Activated CD8-positive, alpha-beta memory T cell treated with anti-CD3 and anti-CD28 coated beads, Interleukin-2, amount 10 ng/mL, durations not matched to agents 7 days and 5 days (primary cell): ENCODE results near the gene MRPS27. TPM values are rescaled to one million over a fixed set of nuclear protein-coding genes. Genes with fewer than 3 reads are reported as not detected.

ENCODE experiments used
- ATAC-seq: fragments of 150-1000 bp; cut with Tn5 transposase; one replicate; pipeline ENCODE4 v1.10.0; 2021; ENCODE audit warnings: moderate library complexity
- CTCF ChIA-PET: fragments of 350-600 bp; sonication (Branson Sonifier 250); formaldehyde crosslinking; loops from one replicate; lab custom pipeline; 2021; ENCODE audit warnings: antibody characterized with exemption; lab: Charles Lee
- DNase-seq: peaks from one replicate; pipeline ENCODE4 v3.0.0-alpha.2; 2020
- H3K27ac Mint-ChIP-seq: one replicate; pipeline ENCODE4 v1.8.0; 2021; ENCODE audit warnings: mild to moderate bottlenecking, mixed read lengths
- H3K27me3 Mint-ChIP-seq: one replicate; pipeline ENCODE4 v1.8.0; 2021; ENCODE audit warnings: mixed read lengths
- H3K36me3 Mint-ChIP-seq: one replicate; pipeline ENCODE4 v1.8.0; 2021; ENCODE audit warnings: mild to moderate bottlenecking, mixed read lengths
- H3K4me1 Mint-ChIP-seq: one replicate; pipeline ENCODE4 v1.8.0; 2021; ENCODE audit warnings: mixed read lengths
- H3K4me3 Mint-ChIP-seq: one replicate; pipeline ENCODE4 v1.8.0; 2021; ENCODE audit warnings: mild to moderate bottlenecking, moderate library complexity, mixed read lengths
- H3K9me3 Mint-ChIP-seq: one replicate; pipeline ENCODE4 v1.8.0; 2022; ENCODE audit warnings: low read depth, mixed read lengths
- total RNA-seq, 2 experiments: library from RNA; stranded (reverse); gene quantifications; one replicate each; pipeline ENCODE4 v1.2.3, GENCODE V29; 2021

Gene MRPS27
- total RNA-seq, 2 experiments from 2014 or later, result 45.5 to 52.6 TPM

DNA sequence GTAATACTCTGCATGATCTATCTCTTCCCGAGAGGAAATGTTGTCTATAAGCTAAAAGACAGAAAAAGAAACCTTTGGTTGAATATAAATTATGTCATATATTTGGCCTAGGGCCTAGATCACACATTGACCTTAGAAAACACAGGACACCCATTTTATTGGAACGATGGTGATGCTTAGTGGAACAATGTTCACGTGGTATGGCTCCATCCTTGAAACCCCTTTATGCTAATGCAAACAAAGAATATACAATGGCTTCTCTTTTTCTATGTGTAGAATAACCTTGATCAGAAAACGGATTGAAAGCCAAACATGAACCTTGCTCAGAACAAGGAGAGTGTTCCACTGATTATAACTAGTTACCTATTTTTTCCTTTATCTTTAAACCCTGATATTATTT lies 24.5 kb downstream of the MRPS27 start:
- Mint-ChIP-seq H3K27ac (no peak overlapping the region), H3K9me3 (no peaks in the 10 kb centered on the region), H3K27me3 (no peaks in the 10 kb centered on the region), H3K36me3 (peaks cover 40% of the 10 kb centered on the region), H3K4me1 (peaks cover 10% of the 10 kb centered on the region), H3K4me3 (no peak overlapping the region)
- DNase-seq, result no peak
- CTCF ChIA-PET, result no interaction called here
- ATAC-seq, result no peak

DNA sequence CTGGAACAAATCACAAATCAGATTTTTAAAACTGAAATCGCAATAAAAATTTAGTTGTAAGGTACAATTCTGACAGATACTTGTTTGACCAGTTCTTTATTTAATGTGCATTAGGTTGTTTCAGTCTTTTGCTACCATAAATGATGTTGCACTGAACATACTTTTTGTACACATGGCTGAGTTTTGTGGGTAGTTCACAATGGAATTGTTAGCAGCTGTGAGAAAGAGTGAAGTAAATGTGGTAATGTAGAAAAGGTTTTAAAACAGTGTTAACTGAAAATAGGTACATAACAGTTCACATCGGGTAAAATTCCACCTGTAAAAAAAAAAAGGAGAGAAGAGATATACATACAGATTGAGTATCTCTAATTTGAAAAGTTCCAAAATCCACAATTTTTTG lies 25.6 kb downstream of the MRPS27 start:
- peaks cover 34% of the 10 kb centered on the region for H3K36me3 Mint-ChIP-seq
- CTCF ChIA-PET, result no interaction called here
- DNase-seq (no peak), ATAC-seq (no peak)
- no peaks in the 10 kb centered on the region for H3K27me3 Mint-ChIP-seq
- H3K9me3 Mint-ChIP-seq, result no peaks in the 10 kb centered on the region
- no peak overlapping the region for H3K4me3 Mint-ChIP-seq
- H3K4me1 Mint-ChIP-seq, result peaks cover 4% of the 10 kb centered on the region
- H3K27ac Mint-ChIP-seq, result no peak overlapping the region

DNA sequence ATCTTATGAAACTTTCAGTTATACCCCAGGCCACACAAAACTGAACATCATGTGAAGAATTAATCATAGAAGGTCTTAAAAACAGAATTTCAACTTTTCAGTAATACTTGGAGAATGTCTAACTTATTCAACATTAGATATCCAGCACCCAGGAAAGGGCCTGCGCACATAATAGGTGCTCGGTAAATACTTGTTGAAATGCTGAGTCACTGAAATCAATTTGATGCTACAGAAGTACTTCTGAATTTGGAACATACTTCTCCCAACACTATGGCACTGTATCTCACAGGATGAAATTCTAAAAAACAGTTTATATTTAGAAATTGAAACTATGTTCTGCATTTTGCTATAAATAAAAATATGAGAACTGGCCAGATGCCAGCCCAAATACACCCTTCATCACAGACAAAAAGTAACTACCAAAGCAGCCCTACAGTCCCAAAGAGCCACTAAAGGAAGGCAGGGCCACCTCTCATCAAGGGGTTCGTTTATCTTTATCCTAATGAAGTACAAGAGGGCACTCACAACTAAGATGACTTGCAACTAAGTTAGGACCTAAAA lies 26.5 kb downstream of the MRPS27 start:
- H3K27me3 Mint-ChIP-seq, result no peaks in the 10 kb centered on the region
- no peak for ATAC-seq
- CTCF ChIA-PET, result interaction anchor here (0.7 kb wide), 1 partner anchor 17 kb away, joined by 3 read pairs; no protein-coding TSS in a partner anchor

DNA sequence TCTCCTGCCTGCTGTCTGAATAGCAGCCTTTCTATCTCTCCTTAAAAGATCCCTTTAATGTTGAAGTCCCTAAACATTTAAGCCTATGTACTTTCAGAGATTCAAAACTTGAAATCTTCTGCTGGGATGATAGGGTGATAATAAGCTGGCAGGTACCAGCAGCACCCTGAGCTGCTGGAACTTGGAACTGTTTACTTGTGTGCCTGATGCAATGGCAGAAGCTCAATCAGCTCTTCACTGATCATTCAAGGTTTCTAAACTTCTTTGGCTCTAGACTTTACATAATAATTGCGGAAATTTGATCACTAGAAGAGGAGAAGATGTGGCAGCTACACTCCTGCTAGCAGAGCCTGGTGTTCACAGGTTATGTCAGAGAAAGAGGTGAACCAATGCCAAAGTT lies 27.6 kb downstream of the MRPS27 start:
- H3K36me3 Mint-ChIP-seq, result peaks cover 32% of the 10 kb centered on the region
- no peak overlapping the region for H3K27ac Mint-ChIP-seq
- ATAC-seq (no peak), DNase-seq (no peak)
- H3K9me3 Mint-ChIP-seq, result no peaks in the 10 kb centered on the region
- CTCF ChIA-PET, result no interaction called here
- H3K4me3 Mint-ChIP-seq, result no peak overlapping the region
- H3K27me3 Mint-ChIP-seq, result no peaks in the 10 kb centered on the region
- no peaks in the 10 kb centered on the region for H3K4me1 Mint-ChIP-seq

More for the DNA sequence above, 26.5 kb downstream of the MRPS27 start:
- no peak for DNase-seq
- H3K4me3 Mint-ChIP-seq, result no peak overlapping the region
- no peak overlapping the region for H3K27ac Mint-ChIP-seq
- H3K36me3 Mint-ChIP-seq, result peaks cover 31% of the 10 kb centered on the region
- no peaks in the 10 kb centered on the region for H3K9me3 Mint-ChIP-seq
- H3K4me1 Mint-ChIP-seq, result peaks cover 4% of the 10 kb centered on the region

DNA sequence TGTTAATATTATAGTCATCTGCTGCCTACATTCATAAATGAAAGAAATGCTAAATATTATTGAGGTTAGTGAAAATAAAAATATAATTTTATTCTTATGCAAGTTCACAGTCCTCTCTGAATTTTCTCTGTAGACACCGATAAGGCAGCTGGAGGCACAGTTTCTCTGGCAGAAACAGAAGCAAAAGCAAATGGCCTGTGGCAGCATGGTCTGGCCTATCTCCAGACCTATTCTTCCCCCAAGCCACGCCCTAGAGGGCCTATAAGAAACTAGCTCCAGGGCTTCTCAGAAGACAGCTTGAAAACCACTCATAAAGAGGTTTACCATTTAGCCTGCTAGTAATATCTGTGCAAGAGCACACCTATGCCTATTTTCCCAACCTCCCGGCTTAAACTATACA lies 28.4 kb downstream of the MRPS27 start:
- Mint-ChIP-seq H3K27ac (no peak overlapping the region), H3K9me3 (no peaks in the 10 kb centered on the region), H3K36me3 (peaks cover 31% of the 10 kb centered on the region), H3K27me3 (no peaks in the 10 kb centered on the region), H3K4me3 (no peak overlapping the region), H3K4me1 (no peaks in the 10 kb centered on the region)
- CTCF ChIA-PET, result no interaction called here
- no peak for DNase-seq
- ATAC-seq, result no peak

GRCh38 chr5:72290356-72291133 lies 29.5 kb downstream of the MRPS27 start:
- CTCF ChIA-PET, result interaction anchor here (1.0 kb wide), 1 partner anchor 18 kb away, joined by 3 read pairs; no protein-coding TSS in a partner anchor
- H3K27ac Mint-ChIP-seq, result no peak overlapping the region
- no peaks in the 10 kb centered on the region for H3K27me3 Mint-ChIP-seq
- H3K9me3 Mint-ChIP-seq, result no peaks in the 10 kb centered on the region
- peaks cover 25% of the 10 kb centered on the region for H3K36me3 Mint-ChIP-seq
- ATAC-seq, result no peak
- DNase-seq, result no peak
- no peak overlapping the region for H3K4me3 Mint-ChIP-seq
- no peaks in the 10 kb centered on the region for H3K4me1 Mint-ChIP-seq

DNA sequence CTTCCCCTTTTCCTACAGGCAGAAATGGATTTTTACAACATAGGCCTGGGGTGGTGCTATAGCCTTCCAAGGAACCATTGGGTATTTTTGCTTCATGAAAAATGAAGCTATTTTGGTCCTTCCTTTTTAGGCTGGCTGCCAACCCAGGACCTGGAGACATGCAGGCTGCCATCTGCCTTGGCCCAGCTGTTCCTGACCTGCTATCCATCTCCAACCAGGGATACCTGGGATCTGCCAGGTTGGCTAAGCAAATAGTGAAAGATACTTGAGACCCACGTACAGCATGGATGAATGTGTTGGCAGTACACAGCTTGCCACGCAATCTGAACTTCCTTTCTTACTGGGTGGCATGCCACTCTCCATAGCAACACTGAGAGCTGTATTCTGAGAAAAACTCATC lies 31.1 kb downstream of the MRPS27 start:
- CTCF ChIA-PET, result interaction anchor here (0.8 kb wide), 1 partner anchor 8 kb away, joined by 3 read pairs; no protein-coding TSS in a partner anchor
- DNase-seq, result no peak
- ATAC-seq, result no peak
- Mint-ChIP-seq H3K36me3 (peaks cover 22% of the 10 kb centered on the region), H3K9me3 (no peaks in the 10 kb centered on the region), H3K27me3 (no peaks in the 10 kb centered on the region), H3K4me1 (no peaks in the 10 kb centered on the region), H3K27ac (no peak overlapping the region), H3K4me3 (no peak overlapping the region)

DNA sequence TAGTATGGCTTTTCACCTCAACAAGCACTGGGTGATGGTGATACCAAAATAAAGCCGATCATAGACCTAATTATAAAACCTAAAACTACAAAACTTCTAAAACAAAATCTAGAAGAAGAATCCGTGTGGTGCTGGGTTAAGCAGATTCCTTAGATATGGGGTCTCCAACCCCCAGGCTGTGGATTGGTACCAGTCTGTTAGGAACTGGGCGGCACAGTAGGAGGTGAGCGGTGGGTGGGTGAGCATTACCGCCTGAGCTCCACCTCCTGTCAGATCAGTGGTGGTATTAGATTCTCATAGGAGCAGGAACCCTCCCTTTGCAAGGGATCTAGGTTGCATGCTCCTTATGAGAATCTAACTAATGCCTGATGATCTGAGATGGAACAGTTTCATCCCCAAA lies 33.2 kb downstream of the MRPS27 start:
- CTCF ChIA-PET, result no interaction called here
- Mint-ChIP-seq H3K27me3 (no peaks in the 10 kb centered on the region), H3K9me3 (no peaks in the 10 kb centered on the region), H3K4me3 (no peak overlapping the region), H3K27ac (no peak overlapping the region), H3K4me1 (peaks cover 3% of the 10 kb centered on the region), H3K36me3 (peaks cover 22% of the 10 kb centered on the region)
- DNase-seq, result no peak
- no peak for ATAC-seq

DNA sequence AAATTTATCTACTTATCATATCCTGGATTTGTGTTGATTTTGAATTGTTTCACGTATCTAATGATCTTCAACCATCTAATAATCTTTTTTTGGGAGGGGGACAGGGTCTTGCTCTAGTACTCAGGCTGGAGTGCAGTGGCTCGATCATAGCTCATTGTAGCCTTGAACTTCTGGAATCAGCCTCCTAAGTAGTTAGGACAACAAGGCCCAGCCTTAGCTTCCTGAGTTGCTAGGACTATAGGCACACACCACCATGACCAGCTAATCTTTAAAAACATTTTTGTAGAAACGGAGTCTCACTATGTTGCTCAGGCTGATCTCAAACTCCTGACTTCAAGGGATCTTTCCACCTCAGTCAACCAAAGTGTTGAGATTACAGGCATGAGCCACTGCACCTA lies 34.6 kb downstream of the MRPS27 start:
- Mint-ChIP-seq H3K4me1 (peaks cover 3% of the 10 kb centered on the region), H3K4me3 (no peak overlapping the region), H3K27me3 (no peaks in the 10 kb centered on the region), H3K27ac (no peak overlapping the region), H3K36me3 (peaks cover 22% of the 10 kb centered on the region), H3K9me3 (no peaks in the 10 kb centered on the region)
- CTCF ChIA-PET, result no interaction called here
- DNase-seq (no peak), ATAC-seq (no peak)

GRCh38 chr5:72284559-72285423 lies 35.2 kb downstream of the MRPS27 start:
- H3K4me3 Mint-ChIP-seq, result no peak overlapping the region
- H3K4me1 Mint-ChIP-seq, result peaks cover 3% of the 10 kb centered on the region
- no peak overlapping the region for H3K27ac Mint-ChIP-seq
- no peaks in the 10 kb centered on the region for H3K9me3 Mint-ChIP-seq
- peaks cover 20% of the 10 kb centered on the region for H3K36me3 Mint-ChIP-seq
- CTCF ChIA-PET, result no interaction called here
- DNase-seq (no peak), ATAC-seq (no peak)
- no peaks in the 10 kb centered on the region for H3K27me3 Mint-ChIP-seq

DNA sequence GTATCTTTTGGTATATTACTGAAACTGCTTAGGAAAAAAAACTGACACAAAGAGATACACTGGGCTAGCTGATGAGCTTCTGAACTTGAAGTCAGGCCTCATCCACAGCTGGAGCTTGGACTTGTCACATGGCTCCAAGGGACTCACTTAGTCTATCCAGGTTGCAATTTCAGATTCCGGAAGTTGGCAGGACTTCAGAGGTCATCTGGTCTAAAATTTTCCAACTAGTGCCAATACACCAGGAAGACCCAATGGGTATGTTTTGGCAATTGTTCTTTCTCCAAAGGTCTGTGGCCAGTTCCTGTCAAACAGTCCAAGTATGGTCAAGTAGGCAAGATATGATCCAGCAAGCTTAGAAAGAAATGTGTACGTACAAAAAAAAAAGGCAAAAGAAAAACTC lies 36.7 kb downstream of the MRPS27 start:
- no peaks in the 10 kb centered on the region for H3K27me3 Mint-ChIP-seq
- H3K27ac Mint-ChIP-seq, result no peak overlapping the region
- CTCF ChIA-PET, result no interaction called here
- ATAC-seq (no peak), DNase-seq (no peak)
- H3K4me3 Mint-ChIP-seq, result no peak overlapping the region
- peaks cover 3% of the 10 kb centered on the region for H3K4me1 Mint-ChIP-seq
- no peaks in the 10 kb centered on the region for H3K9me3 Mint-ChIP-seq
- peaks cover 25% of the 10 kb centered on the region for H3K36me3 Mint-ChIP-seq

GRCh38 chr5:72282878-72283277 lies 37.2 kb downstream of the MRPS27 start:
- Mint-ChIP-seq H3K9me3 (no peaks in the 10 kb centered on the region), H3K4me1 (peaks cover 3% of the 10 kb centered on the region), H3K27me3 (no peaks in the 10 kb centered on the region), H3K36me3 (peaks cover 25% of the 10 kb centered on the region), H3K4me3 (no peak overlapping the region), H3K27ac (no peak overlapping the region)
- ATAC-seq, result no peak
- no peak for DNase-seq
- CTCF ChIA-PET, result interaction anchor here (2.8 kb wide), 1 partner anchor 25 kb away, joined by 9 read pairs; no protein-coding TSS in a partner anchor

GRCh38 chr5:72281764-72282499 lies 38.1 kb downstream of the MRPS27 start:
- peaks cover 3% of the 10 kb centered on the region for H3K4me1 Mint-ChIP-seq
- H3K27ac Mint-ChIP-seq, result no peak overlapping the region
- ATAC-seq (no peak), DNase-seq (no peak)
- no peak overlapping the region for H3K4me3 Mint-ChIP-seq
- no peaks in the 10 kb centered on the region for H3K9me3 Mint-ChIP-seq
- CTCF ChIA-PET, result interaction anchor here (2.8 kb wide), 1 partner anchor 26 kb away, joined by 9 read pairs; no protein-coding TSS in a partner anchor
- H3K36me3 Mint-ChIP-seq, result peaks cover 29% of the 10 kb centered on the region
- no peaks in the 10 kb centered on the region for H3K27me3 Mint-ChIP-seq
